Heart left ventricle (tissue), 16 donors: ENCODE data around the gene CNTD1. TPM values are rescaled to one million over a fixed set of nuclear protein-coding genes. Genes with fewer than 3 reads are reported as not detected.
"Not testable (repeated sequence)": the region's sequence is repeated elsewhere in the genome, so short reads cannot be mapped to it uniquely, and the experiment has no call there.

Experiments used
- ATAC-seq, 4 donors: fragments of 200-7000 bp; cut with Tn5 transposase; one replicate each; pipeline ENCODE4 v1.9.1; 2020 to 2022; ENCODE audit warnings: moderate library complexity in 4 of 4, mild to moderate bottlenecking in 3 of 4, moderate number of reproducible peaks in 1 of 4
- DNase-seq, 5 donors: peaks; one replicate each; pipeline ENCODE4 v3.0.0-alpha.2; 2020
- H3K27ac ChIP-seq, 12 donors: fragments of 200-600 bp; sonication (generic) in 4 of 12; one replicate each; pipeline versions ENCODE4 v1.5.0 to v1.8.0; 2016 to 2022; ENCODE audit warnings: mild to moderate bottlenecking in 2 of 12
- H3K27me3 ChIP-seq, 9 donors: fragments of 200-600 bp; sonication (generic) in 2 of 9; one replicate each; pipeline versions ENCODE4 v1.5.1 to v1.8.0; 2016 to 2022; ENCODE audit warnings: mild to moderate bottlenecking in 3 of 9
- H3K36me3 ChIP-seq, 9 donors: fragments of 200-600 bp; sonication (generic) in 2 of 9; one replicate each; pipeline versions ENCODE4 v1.5.0 to v1.8.0; 2018 to 2022; ENCODE audit warnings: mild to moderate bottlenecking in 2 of 9
- H3K4me1 ChIP-seq, 12 donors: fragments of 200-600 bp; sonication (generic) in 4 of 12; one replicate each; pipeline versions ENCODE4 v1.5.0 to v1.8.0; 2016 to 2022; ENCODE audit warnings: mild to moderate bottlenecking in 3 of 12
- H3K4me3 ChIP-seq, 12 donors: fragments of 200-600 bp; sonication (generic) in 4 of 12; one replicate each; pipeline versions ENCODE4 v1.5.0 to v1.8.0; 2017 to 2022; ENCODE audit warnings: mild to moderate bottlenecking in 9 of 12, moderate library complexity in 4 of 12
- H3K9me3 ChIP-seq, 12 donors: fragments of 200-600 bp; sonication (generic) in 4 of 12; one replicate each; pipeline versions ENCODE4 v1.5.0 to v1.8.0; 2016 to 2022; ENCODE audit warnings: mild to moderate bottlenecking in 1 of 12
- POLR2A ChIP-seq, 2 donors: fragments of 450-650 bp; IDR thresholded peaks; one replicate each; pipeline ENCODE4 v1.6.1; 2017; ENCODE audit warnings: antibody characterized with exemption in 2 of 2, mild to moderate bottlenecking in 2 of 2, moderate library complexity in 2 of 2
- WGBS, 4 donors: extraction: QIAGEN DNeasy Blood & Tissue Kit in 2 of 4; methylation state at CpG; one replicate each; pipeline versions ENCODE4 v1.1.5 to v1.1.7; 2013 to 2018; 5-methylcytosine and 5-hydroxymethylcytosine counted together
- intact Hi-C, 10 donors: fragments of 100-400 bp; cut with DNase I; formaldehyde crosslinking; loops; one replicate each; pipeline versions ENCODE4 v1.11.1 to v1.14.2; 2022
- polyA plus RNA-seq, 2 donors: library from polyadenylated mRNA; stranded (reverse); fragments of 200-250 nt; gene quantifications; one replicate each; pipeline ENCODE4 v1.2.3, GENCODE V29; 2013
- total RNA-seq, 9 donors: library from RNA; depleted of rRNA in 2 of 9; stranded (reverse); fragments of >200 nt in 2 of 9; fragmentation: NEBNext Ultra II Directional in 3 of 9; extraction: Animal tissue kit (Norgen Biotek cat#: 25700) in 3 of 9; gene quantifications; one replicate each; pipeline versions ENCODE4 v1.1.0 to v1.2.4, GENCODE V29; 2016 to 2023
- TF ChIP-seq, protein P1 (sequence below), 12 donors: fragments of 200-600 bp; sonication (generic) in 4 of 12; IDR thresholded peaks; one replicate each; pipeline versions ENCODE4 v1.5.0 to v1.8.0; 2018 to 2022; ENCODE audit warnings: antibody characterized with exemption in 12 of 12, mild to moderate bottlenecking in 5 of 12
- donor health status: ischemic (EF 13 %, LVEDD 7.1; RV severe dilation, severe dysfunction).
- donor health status: healthy with polysubstance abuse.
- donor health status: DM: no; HTN: yes; CAD: no.
- donor health status: DM: no; HTN: no; CAD: no.
- donor health status: ischemic (EF 25% LVEDD 6.9; RV normal size, moderate dysfunction).
- donor health status: ischemic (EF 25% LVEDD 5.7; RV mildly dilated, moderate dysfunction).
- donor health status: healthy.
- donor health status: DM: yes; HTN: yes; CAD: no.
- donor health status: ischemic (EF 35%, LVEDD 5.7; RV mildly dilated, moderate dysfunction).
- donor health status: nonischemic (EF 11% LVEDD 7.7; RV severe dilation, severe dysfunction).
- donor health status: DM: yes; HTN: yes; CAD: no.
- donor health status: PGD.
- donor health status: ischemic (EF 29% LVEDD 5.4; RV normal size, mild dysfunction).
- donor health status: nonischemic (EF 23%, LVEDD 6.1; RV moderate dilation, normal function).

CNTD1 gene
- total and polyA plus RNA-seq, 11 donors: 0.10 to 0.38 TPM; not detected in 9

DNA sequence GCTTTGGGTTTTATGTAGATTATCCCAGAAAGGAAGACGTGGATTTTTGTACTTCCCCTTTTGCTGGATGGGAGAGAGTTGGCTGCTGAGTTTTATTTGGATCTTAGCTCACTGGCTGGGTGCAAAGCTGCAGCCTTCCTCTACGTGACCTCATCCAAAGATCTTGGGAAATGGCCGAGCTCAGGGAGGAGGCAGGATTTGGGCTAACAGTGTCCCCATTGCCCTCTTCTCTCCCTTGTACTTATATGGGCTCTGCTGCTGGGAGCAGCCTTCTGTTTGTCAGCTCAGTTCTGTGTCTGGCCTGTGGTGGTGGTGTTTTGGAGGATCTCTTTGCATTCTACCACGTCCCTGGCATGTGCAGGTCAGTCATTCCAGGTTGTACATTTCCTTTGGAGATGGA, 54.3 kb downstream of the CNTD1 start:
- Histone ChIP-seq H3K9me3 (no peaks in the 10 kb centered on the region), H3K27me3 (peaks cover 0 to 4% (median 0%) of the 10 kb centered on the region in 9 donors), H3K4me3 (peak overlapping the region in 11 of 12 donors; percentile 4 to 56 (median 39)), H3K27ac (peak overlapping the region in 7 of 12 donors; percentile 18 to 85 (median 60)), H3K36me3 (no peaks in the 10 kb centered on the region), H3K4me1 (peaks cover 0 to 30% (median 7%) of the 10 kb centered on the region in 12 donors)
- WGBS, 4 donors: 59 to 67% (median 63%) methylated on average over 4 of the region's 4 CpGs
- intact Hi-C loops: no loop called here
- TF ChIP-seq POLR2A (IDR thresholded peaks at IDR 0.05): no peak
- TF ChIP-seq, protein P1, sequence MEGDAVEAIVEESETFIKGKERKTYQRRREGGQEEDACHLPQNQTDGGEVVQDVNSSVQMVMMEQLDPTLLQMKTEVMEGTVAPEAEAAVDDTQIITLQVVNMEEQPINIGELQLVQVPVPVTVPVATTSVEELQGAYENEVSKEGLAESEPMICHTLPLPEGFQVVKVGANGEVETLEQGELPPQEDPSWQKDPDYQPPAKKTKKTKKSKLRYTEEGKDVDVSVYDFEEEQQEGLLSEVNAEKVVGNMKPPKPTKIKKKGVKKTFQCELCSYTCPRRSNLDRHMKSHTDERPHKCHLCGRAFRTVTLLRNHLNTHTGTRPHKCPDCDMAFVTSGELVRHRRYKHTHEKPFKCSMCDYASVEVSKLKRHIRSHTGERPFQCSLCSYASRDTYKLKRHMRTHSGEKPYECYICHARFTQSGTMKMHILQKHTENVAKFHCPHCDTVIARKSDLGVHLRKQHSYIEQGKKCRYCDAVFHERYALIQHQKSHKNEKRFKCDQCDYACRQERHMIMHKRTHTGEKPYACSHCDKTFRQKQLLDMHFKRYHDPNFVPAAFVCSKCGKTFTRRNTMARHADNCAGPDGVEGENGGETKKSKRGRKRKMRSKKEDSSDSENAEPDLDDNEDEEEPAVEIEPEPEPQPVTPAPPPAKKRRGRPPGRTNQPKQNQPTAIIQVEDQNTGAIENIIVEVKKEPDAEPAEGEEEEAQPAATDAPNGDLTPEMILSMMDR (IDR thresholded peaks at IDR 0.05): no peak
- peak in 2 of 4 donors; percentile 8 to 68 for ATAC-seq
- peak in 1 of 5 donors; percentile 24 for DNase-seq

GRCh38 chr17:42853597-42853967, 54.9 kb downstream of the CNTD1 start:
- Histone ChIP-seq H3K27me3 (peaks cover 0 to 4% (median 0%) of the 10 kb centered on the region in 9 donors), H3K36me3 (no peaks in the 10 kb centered on the region), H3K4me3 (peak overlapping the region in 9 of 12 donors; percentile 0 to 56 (median 41)), H3K9me3 (no peaks in the 10 kb centered on the region), H3K27ac (peak overlapping the region in 4 of 12 donors; percentile 24 to 85 (median 68)), H3K4me1 (peaks cover 0 to 30% (median 7%) of the 10 kb centered on the region in 12 donors)
- DNase-seq (no peak), ATAC-seq (no peak)
- intact Hi-C loops: no loop called here
- TF ChIP-seq POLR2A (IDR thresholded peaks at IDR 0.05): no peak
- TF ChIP-seq, protein P1 (IDR thresholded peaks at IDR 0.05): no peak
- 69 to 82% (median 75%) methylated on average over 5 of the region's 5 CpGs for WGBS, 4 donors

DNA sequence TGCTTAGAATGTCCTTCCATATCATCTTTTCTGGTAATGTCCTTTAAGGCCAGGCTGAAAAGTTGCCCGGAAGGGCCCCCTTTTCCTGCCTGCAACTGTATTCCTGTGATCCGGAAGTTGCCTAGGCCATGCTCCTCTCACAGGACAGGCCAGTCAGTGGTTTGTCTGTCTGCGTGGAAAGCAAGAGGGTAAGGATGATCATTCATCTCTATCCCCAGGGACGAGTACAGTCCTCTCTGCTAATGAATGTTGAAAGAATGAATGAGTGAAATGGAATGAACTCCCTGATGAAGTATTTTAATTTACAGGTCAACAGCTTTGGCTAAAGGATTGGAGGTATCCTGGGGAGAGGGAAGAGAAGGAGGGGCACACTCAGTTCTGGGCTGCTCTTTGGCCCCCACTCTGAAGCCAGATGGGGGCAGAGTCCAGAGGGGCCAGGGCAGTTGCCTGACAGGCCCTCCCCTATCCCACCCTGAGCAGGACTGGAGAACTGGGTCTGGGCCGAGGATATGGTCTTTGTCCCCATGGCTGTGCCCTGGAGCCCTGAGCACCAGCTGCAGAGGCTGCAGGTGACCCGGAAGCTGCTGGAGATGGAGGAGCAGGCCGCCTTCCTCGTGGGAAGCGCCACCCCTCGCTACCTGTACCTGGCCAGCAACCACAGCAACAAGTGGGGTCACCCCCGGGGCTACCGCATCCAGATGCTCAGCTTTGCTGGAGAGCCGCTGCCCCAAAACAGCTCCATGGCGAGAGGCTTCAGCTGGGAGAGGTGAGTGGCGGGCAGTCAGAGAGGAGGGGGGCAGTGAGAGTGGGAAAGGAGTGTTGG, 55.5 kb downstream of the CNTD1 start:
- H3K27ac ChIP-seq: peak overlapping the region in 2 of 12 donors; percentile 77 to 85
- no peaks in the 10 kb centered on the region for H3K36me3 ChIP-seq
- H3K27me3 ChIP-seq: peaks cover 0 to 4% (median 0%) of the 10 kb centered on the region in 9 donors
- TF ChIP-seq, protein P1 (IDR thresholded peaks at IDR 0.05): no peak
- TF ChIP-seq POLR2A (IDR thresholded peaks at IDR 0.05): no peak
- peaks cover 0 to 30% (median 7%) of the 10 kb centered on the region in 12 donors for H3K4me1 ChIP-seq
- peak in 1 of 5 donors; percentile 34 for DNase-seq
- ATAC-seq: no peak
- 79 to 82% (median 82%) methylated on average over 13 to 15 of the region's 15 CpGs for WGBS, 4 donors
- intact Hi-C loops: no loop called here
- no peaks in the 10 kb centered on the region for H3K9me3 ChIP-seq
- H3K4me3 ChIP-seq: peak overlapping the region in 9 of 12 donors; percentile 0 to 56 (median 39)

DNA sequence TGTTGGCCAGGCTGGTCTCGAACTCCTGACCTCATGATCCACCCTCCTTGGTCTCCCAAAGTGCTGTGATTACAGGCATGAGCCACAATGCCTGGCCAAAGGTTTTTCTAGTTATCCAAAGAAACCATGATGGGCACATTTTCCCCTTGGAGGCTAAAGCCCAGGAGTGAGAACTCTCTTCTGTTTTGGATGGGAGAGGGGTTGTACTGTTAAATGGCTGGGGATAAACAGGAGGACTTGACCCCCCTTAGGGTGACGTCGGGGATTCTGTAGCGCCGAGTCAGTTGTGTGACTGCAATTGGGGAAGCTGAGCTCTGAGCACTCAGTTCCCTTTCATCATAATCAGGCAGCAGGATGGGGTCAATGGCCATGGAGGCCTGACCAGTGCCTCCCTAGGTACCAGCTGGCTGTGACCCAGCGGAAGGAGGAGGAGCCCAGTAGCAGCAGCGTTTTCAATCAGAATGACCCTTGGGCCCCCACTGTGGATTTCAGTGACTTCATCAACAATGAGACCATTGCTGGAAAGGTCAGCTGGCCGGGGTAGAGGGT, 56.5 kb downstream of the CNTD1 start:
- Histone ChIP-seq H3K4me3 (peak overlapping the region in 1 of 12 donors; percentile 53), H3K4me1 (peaks cover 0 to 22% (median 6%) of the 10 kb centered on the region in 12 donors), H3K36me3 (no peaks in the 10 kb centered on the region), H3K9me3 (no peaks in the 10 kb centered on the region), H3K27me3 (peaks cover 0 to 4% (median 0%) of the 10 kb centered on the region in 9 donors), H3K27ac (peak overlapping the region in 1 of 12 donors; percentile 40)
- DNase-seq: peak in 1 of 5 donors; percentile 52
- intact Hi-C loops: no loop called here
- no peak for TF ChIP-seq POLR2A (IDR thresholded peaks at IDR 0.05)
- TF ChIP-seq, protein P1 (IDR thresholded peaks at IDR 0.05): no peak
- WGBS, 4 donors: 79 to 85% (median 83%) methylated on average over 8 of the region's 8 CpGs
- ATAC-seq: no peak

DNA sequence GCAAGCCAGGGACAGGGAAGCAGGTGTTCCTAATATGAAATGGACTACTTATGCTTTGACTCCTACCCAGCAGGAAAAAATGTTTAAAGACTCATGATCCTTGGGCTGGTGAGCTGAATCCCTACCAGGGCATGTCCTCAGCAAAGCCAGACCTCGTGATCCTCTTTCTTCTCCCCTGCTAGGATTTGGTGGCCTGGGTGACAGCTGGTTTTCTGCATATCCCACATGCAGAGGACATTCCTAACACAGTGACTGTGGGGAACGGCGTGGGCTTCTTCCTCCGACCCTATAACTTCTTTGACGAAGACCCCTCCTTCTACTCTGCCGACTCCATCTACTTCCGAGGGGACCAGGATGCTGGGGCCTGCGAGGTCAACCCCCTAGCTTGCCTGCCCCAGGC, 57.4 kb downstream of the CNTD1 start:
- 80 to 86% (median 84%) methylated on average over 1 to 8 of the region's 8 CpGs for WGBS, 4 donors
- H3K27ac ChIP-seq, intact Hi-C loops, H3K4me3 ChIP-seq, H3K36me3 ChIP-seq, H3K27me3 ChIP-seq, H3K9me3 ChIP-seq, ATAC-seq: not testable (repeated sequence)
- peak in 1 of 5 donors; percentile 22 for DNase-seq
- peaks cover 0 to 14% (median 0%) of the 10 kb centered on the region in 12 donors for H3K4me1 ChIP-seq

GRCh38 chr17:42856516-42856915, 57.9 kb downstream of the CNTD1 start:
- 75 to 88% (median 83%) methylated on average over 6 to 7 of the region's 8 CpGs for WGBS, 4 donors
- DNase-seq: peak in 1 of 5 donors; percentile 24
- Histone ChIP-seq H3K4me1 (peaks cover 0 to 14% (median 0%) of the 10 kb centered on the region in 12 donors), H3K27ac (peak overlapping the region in 1 of 12 donors; percentile 19)
- H3K4me3 ChIP-seq, H3K36me3 ChIP-seq, H3K9me3 ChIP-seq, H3K27me3 ChIP-seq, intact Hi-C loops, ATAC-seq: not testable (repeated sequence)
